GM13977 (cell line): Measurements from ENCODE around the gene ADGRB2.

Source experiments
- DNase-seq: peaks from one replicate; pipeline ENCODE4 v3.0.0; 2012; ENCODE audit warnings: low spot score
- CTCF ChIP-seq: IDR thresholded peaks from 2 replicates; pipeline ENCODE4 v1.5.1; 2012; ENCODE audit warnings: mild to moderate bottlenecking, control low read depth; ENCODE audit not compliant: insufficient read depth; ENCODE audit errors: extremely low read depth, missing control alignments
- in situ Hi-C: fragments of 300-500 bp; cut with MboI; formaldehyde crosslinking; loops from one replicate; pipeline ENCODE4 v1.12.0; 2022; ENCODE audit warnings: low sequenced_read_pairs, low pct_unique_long_range_greater_than_20kb, mixed read lengths, inconsistent platforms; ENCODE audit not compliant: unreplicated experiment

Gene ADGRB2

GRCh38 chr1:31805318-31805717 is 41.2 kb upstream of the ADGRB2 start:
- in situ Hi-C loops: no loop called here
- no peak for DNase-seq
- no peak for TF ChIP-seq CTCF

GRCh38 chr1:31804098-31804497 is 40.0 kb upstream of the ADGRB2 start:
- no peak for TF ChIP-seq CTCF
- DNase-seq: no peak
- in situ Hi-C loops: no loop called here

- no peak for DNase-seq
- in situ Hi-C loops: no loop called here
- no peak for TF ChIP-seq CTCF
Measured at GRCh38 chr1:31803610-31804009, 39.5 kb upstream of the ADGRB2 start.

- in situ Hi-C loops: no loop called here
- no peak for TF ChIP-seq CTCF
- no peak for DNase-seq
Measured at GRCh38 chr1:31802190-31803150, 38.3 kb upstream of the ADGRB2 start.

GRCh38 chr1:31801458-31801857 is 37.3 kb upstream of the ADGRB2 start:
- in situ Hi-C loops: no loop called here
- no peak for DNase-seq
- TF ChIP-seq CTCF: no peak

GRCh38 chr1:31800674-31800967 is 36.5 kb upstream of the ADGRB2 start:
- in situ Hi-C loops: no loop called here
- TF ChIP-seq CTCF: no peak
- DNase-seq: no peak
